Stimulated activated CD4-positive, alpha-beta T cell treated with anti-CD3 and anti-CD28 coated beads, Interleukin-4, amount 100 ng/mL, for 1 hour (primary cell): ENCODE results near the gene GRK7.
"Not testable (repeated sequence)": the region's sequence is repeated elsewhere in the genome, so short reads cannot be mapped to it uniquely, and the experiment has no call there.

Source experiments
- DNase-seq: peaks from one replicate; pipeline ENCODE4 v3.0.0-alpha.2; 2020

GRK7 gene

GRCh38 chr3:141796081-141796888 is 33.1 kb downstream of the GRK7 start:
- DNase-seq = peak; percentile 63

DNA sequence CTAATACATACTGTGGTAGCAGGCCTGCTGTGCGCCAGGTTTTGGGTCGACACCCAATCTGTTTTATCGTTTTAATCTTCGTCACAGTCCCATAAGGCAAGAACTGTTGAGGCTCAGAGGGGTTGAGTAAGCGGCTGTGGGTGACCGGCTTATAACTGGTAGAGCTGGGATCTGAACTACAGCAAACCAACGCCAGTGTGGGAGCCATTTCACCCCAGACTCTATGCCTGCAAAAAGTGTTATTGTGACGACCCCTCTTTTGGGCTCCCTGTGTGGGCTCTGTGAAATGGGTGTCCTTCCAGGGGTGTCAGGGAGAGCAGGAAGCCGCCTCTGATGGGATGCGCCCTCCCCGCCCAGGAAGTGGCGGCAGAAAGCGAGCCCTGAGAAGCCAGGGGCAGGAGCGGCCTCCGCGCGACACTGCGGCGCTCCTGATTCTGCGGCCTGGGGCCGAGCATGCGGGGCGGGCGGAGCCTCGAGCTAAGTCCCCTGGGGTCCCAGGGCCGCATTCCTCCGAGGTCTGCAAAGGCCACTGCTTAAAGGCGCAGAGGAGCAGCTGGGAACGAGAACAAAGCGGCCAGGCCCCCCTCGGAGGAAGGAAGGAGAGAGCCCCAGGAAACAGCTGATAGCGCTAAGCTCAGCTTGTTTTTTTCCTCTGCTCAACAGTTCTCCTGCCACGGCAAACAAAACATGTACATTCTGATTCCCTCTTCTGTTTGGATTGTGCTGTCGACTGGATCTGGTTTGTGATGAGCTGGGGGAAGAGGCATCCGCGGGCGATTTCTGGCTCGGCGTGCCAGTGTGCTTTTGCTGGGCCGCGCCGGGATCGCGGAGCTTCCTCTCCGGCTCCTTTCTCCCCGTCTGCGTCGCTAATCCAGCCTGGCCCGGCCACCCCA is 33.9 kb downstream of the GRK7 start:
- peak; percentile 39 for DNase-seq

GRCh38 chr3:141797819-141798447 is 34.7 kb downstream of the GRK7 start:
- no peak for DNase-seq

DNA sequence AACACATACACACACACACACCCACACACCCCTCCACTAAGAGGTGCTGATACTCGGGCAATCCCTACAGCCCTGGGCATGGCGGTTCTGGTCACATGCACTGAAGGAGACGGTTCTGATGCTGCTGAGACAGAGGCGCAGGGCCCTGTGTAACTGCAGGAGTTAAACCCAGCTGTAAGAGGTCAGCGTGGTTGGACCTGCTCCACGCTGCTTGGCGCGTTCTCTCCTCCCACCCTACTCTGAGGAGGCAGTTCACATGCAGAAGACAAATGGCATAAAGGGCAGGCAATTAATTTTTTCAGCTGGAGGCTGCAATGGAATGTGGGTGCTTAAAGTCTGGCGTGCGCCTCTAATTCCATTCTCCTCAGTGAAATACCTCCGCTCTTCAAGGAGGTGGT is 35.2 kb downstream of the GRK7 start:
- no peak for DNase-seq

- no peak for DNase-seq
Observed at GRCh38 chr3:141802316-141803077, 39.3 kb downstream of the GRK7 start.

DNA sequence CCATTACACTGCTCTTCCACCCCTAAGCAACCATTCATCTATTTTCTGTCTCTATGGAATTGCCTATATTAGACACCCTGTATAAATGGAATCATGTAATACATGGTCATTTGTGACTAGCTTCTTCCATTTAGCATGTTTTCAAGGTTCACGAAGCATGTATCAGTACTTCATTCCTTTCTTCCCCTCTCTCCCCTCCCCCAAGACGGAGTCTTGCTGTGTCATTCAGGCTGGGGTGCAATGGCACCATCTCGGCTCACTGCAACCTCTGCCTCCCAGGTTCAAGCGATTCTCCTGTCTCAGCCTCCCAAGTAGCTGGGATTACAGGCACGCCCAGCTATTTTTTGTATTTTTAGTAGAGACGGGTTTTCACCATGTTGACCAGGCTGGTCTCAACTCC is 40.3 kb downstream of the GRK7 start:
- not testable (repeated sequence) for DNase-seq

- DNase-seq = no peak
Observed at GRCh38 chr3:141804447-141804777, 41.2 kb downstream of the GRK7 start.

DNA sequence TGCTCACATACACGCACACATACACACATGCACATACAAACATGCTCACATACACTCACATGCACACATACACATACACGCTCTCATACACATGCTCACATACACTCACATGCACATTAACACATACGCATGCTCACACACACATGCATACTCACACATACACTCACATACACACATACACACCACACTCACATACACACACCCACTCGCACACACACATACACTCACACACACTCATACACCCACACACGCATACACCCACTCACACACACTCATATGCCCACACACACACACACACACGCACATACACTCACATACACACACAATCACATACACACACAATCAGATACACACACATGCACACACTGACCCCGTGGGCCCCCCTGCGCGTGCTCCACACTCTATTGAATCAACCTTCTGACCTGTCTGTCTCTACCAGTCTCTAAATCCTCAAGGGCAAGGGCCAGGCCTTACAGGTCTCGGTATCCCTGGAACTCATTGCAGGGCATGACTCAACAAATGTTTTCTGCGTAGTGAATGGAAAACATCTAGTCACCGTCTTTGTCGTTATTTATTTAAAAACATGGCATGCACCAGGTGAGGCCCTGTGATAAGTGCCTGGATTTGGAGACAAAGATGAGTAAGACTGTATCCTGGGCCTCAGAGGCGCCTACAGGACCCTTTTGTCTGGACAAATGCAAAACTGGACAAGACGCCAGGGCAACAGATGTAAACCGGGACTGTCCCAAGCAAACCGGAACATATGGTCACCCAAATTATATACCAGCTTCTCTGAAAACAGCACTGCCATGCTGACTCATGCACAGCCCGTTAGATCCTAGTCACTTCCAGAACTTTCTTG is 41.8 kb downstream of the GRK7 start:
- DNase-seq = no peak

GRCh38 chr3:141807277-141808033 is 44.2 kb downstream of the GRK7 start:
- DNase-seq = no peak

- no peak for DNase-seq
Observed at GRCh38 chr3:141808586-141808985, 45.4 kb downstream of the GRK7 start.

DNA sequence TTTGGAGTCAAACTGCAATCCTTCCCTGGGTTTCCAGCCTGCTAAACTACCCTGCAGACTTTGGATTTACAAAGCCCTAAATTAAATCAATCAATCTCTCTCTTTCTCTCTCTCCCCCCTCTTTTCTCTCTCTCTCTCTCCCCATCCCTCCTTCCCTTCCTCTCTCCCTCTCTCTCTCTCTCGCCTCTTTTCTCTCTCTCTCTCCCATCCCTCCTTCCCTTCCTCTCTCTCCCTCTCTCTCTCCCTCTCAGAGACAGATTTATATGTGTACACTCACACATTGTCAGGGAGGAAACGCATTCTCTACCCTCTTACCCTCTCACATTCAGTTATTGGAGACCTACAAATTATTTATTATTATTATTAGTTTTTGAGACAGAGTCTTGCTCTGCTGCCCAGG is 47.0 kb downstream of the GRK7 start:
- no peak for DNase-seq

- DNase-seq = no peak
Observed at GRCh38 chr3:141811348-141811747, 48.1 kb downstream of the GRK7 start.

- no peak for DNase-seq
Observed at GRCh38 chr3:141812084-141812483, 48.9 kb downstream of the GRK7 start.

- DNase-seq = no peak
Observed at GRCh38 chr3:141812586-141812985, 49.4 kb downstream of the GRK7 start.
